ENCODE results near the gene RBM38. TPM values are rescaled to one million over a fixed set of nuclear protein-coding genes. Genes with fewer than 3 reads are reported as not detected.

The RBM38 gene
- total and polyA plus RNA-seq, 2 of the 13 experiments (the other 11 are each of a cell fraction or from before 2014, with no cell fraction given), result 24.2 to 34.2 TPM

- no peak for TF ChIP-seq KDM1A (CRISPR knock-in tag; IDR thresholded peaks at IDR 0.05)
- no peak for TF ChIP-seq SSRP1 (CRISPR knock-in tag; IDR thresholded peaks at IDR 0.05)
- no peak for TF ChIP-seq NFATC3 (CRISPR knock-in tag; IDR thresholded peaks at IDR 0.05)
- no peak for TF ChIP-seq MLX (CRISPR knock-in tag; IDR thresholded peaks at IDR 0.05)
- no peak for TF ChIP-seq ZNF343 (CRISPR knock-in tag; IDR thresholded peaks at IDR 0.05)
- TF ChIP-seq MYPOP (CRISPR knock-in tag; IDR thresholded peaks at IDR 0.05), result no peak
- TF ChIP-seq XRCC5 (optimal IDR thresholded peaks at IDR 0.05; ENCODE audit: low read length), result no peak
- no peak for TF ChIP-seq DNMT3B (CRISPR knock-in tag; conservative IDR thresholded peaks at IDR 0.05)
- TF ChIP-seq ZSCAN21 (CRISPR knock-in tag; IDR thresholded peaks at IDR 0.05; ENCODE audit: borderline replicate concordance), result no peak
- no peak for TF ChIP-seq E2F5 (CRISPR knock-in tag; conservative IDR thresholded peaks at IDR 0.05)
Measured at GRCh38 chr20:57399587-57400155, 8.5 kb downstream of the RBM38 start (continued).

- Histone ChIP-seq H3K27me3 (ENCODE audit: control insufficient read depth in 1 of 2, insufficient read depth in 2 of 2, low read length in 2 of 2) (no peaks in the 10 kb centered on the region), H4K20me1 (ENCODE audit: insufficient read depth, low read length) (no peaks in the 10 kb centered on the region; the same call in 1 of the 2 replicates), H3K9me3 (ENCODE audit: low read length) (no peaks in the 10 kb centered on the region), H2AFZ (ENCODE audit: low read length) (no peak overlapping the region), H3K4me2 (ENCODE audit: low read depth, low read length) (no peak overlapping the region), H3K4me3 (replicated peaks in 1 of 3; ENCODE audit: insufficient read depth in 1 of 3, low read depth in 2 of 3, low read length in 3 of 3) (no peak overlapping the region), H3K9ac (ENCODE audit: insufficient read depth, low read depth, low read length) (no peak overlapping the region), H3K36me3 (replicated peaks in 1 of 2; ENCODE audit: control insufficient read depth in 1 of 2, insufficient read depth in 2 of 2, low read length in 2 of 2) (peaks cover 36 to 73% of the 10 kb centered on the region in 2 experiments), H3K79me2 (ENCODE audit: insufficient read depth, low read length) (no peaks in the 10 kb centered on the region), H3K27ac (ENCODE audit: extremely low read length, insufficient read depth, low read length) (no peak overlapping the region), H3K4me1 (ENCODE audit: insufficient read depth, low read length) (no peaks in the 10 kb centered on the region)
- FAIRE-seq, result no peak
- intact Hi-C loops (cut with micrococcal nuclease; ENCODE audit: unreplicated experiment), result no loop called here
- no TSS peak for BruUV-seq (replicated peaks)
- CTCF ChIA-PET (ENCODE audit: low intra/inter-chr PET ratio, low total read pairs), result no interaction called here
- in situ Hi-C loops (cut with HindIII; ENCODE audit: extremely low pct_ligation_motif_present, low pct_unique_long_range_greater_than_20kb), result no loop called here
- peak; percentile 62; the same call in 1 of the 2 replicates for TF ChIP-seq ZNF552 (CRISPR knock-in tag; IDR thresholded peaks at IDR 0.05; ENCODE audit: borderline replicate concordance)
- 0 out of 2 replicates have a peak, but pooled peaks have one; percentile 22 for TF ChIP-seq THAP7 (CRISPR knock-in tag; IDR thresholded peaks at IDR 0.05)
- peak; percentile 15 for TF ChIP-seq AGO2 (optimal IDR thresholded peaks at IDR 0.05; ENCODE audit: low read depth, low read length)
- no peak for TF ChIP-seq ZFY (CRISPR knock-in tag; IDR thresholded peaks at IDR 0.05)
- no peak for TF ChIP-seq MLLT10 (CRISPR knock-in tag; IDR thresholded peaks at IDR 0.05)
- TF ChIP-seq CTCF (CRISPR knock-in tag; IDR thresholded peaks at IDR 0.05), result 0 out of 2 replicates have a peak, but pooled peaks have one; percentile 14
- WGBS (ENCODE audit: low lambda C conversion rate), result 95% methylated on average over 7 of the region's 11 CpGs
- POLR2A ChIA-PET, result no interaction called here
- no peak for DNase-seq (ENCODE audit: low spot score)
- ATAC-seq, result no peak
Measured at GRCh38 chr20:57400231-57400701, 9.1 kb downstream of the RBM38 start.
